B cell (primary cell): Measurements from ENCODE around the gene IL3RA. TPM values are rescaled to one million over a fixed set of nuclear protein-coding genes. Genes with fewer than 3 reads are reported as not detected.

Experiments used
- ATAC-seq: fragments of 200-7000 bp; cut with Tn5 transposase; one replicate; pipeline ENCODE4 v1.10.0; 2021; ENCODE audit warnings: low read depth, mild to moderate bottlenecking, moderate number of reproducible peaks, moderate library complexity
- CTCF ChIA-PET: fragments of 350-600 bp; sonication (Branson Sonifier 250); formaldehyde crosslinking; loops from one replicate; lab custom pipeline; 2021; ENCODE audit warnings: antibody characterized with exemption, inconsistent platforms; lab: Charles Lee
- POLR2A ChIA-PET: fragments of 350-600 bp; sonication (Branson Sonifier 250); formaldehyde crosslinking; loops from one replicate; lab custom pipeline; 2021; ENCODE audit warnings: antibody characterized with exemption; lab: Charles Lee
- DNase-seq: peaks from one replicate; pipeline ENCODE4 v3.0.0; 2013
- H2AFZ ChIP-seq: 2 replicates; pipeline ENCODE4 v1.6.1; 2012; ENCODE audit warnings: mild to moderate bottlenecking, low read depth, low read length; ENCODE audit not compliant: insufficient read depth, poor library complexity, severe bottlenecking
- H3K27ac ChIP-seq, 2 donors: 1 replicate in 1 of 2; 2 replicates in 1 of 2; pipeline ENCODE4 v1.5.1; 2012 to 2013; ENCODE audit warnings: low read length in 2 of 2, mild to moderate bottlenecking in 2 of 2, moderate library complexity in 1 of 2
- H3K27me3 ChIP-seq, 4 experiments: fragments of 200-600 bp in 1 of 4; sonication (generic) in 1 of 4; replicated peaks in 1 of 4; 1 replicate in 2 of 4; 2 replicates in 2 of 4; pipeline versions ENCODE4 v1.6.1 to v1.7.0; 2013 to 2016; ENCODE audit warnings: low read length in 3 of 4, mild to moderate bottlenecking in 2 of 4, mixed read lengths in 1 of 4, moderate library complexity in 1 of 4; ENCODE audit not compliant: insufficient read depth in 4 of 4, control insufficient read depth in 3 of 4; ENCODE audit errors: control extremely low read depth in 1 of 4
- H3K36me3 ChIP-seq, 2 experiments: replicated peaks in 1 of 2; 1 replicate in 1 of 2; 2 replicates in 1 of 2; pipeline versions ENCODE4 v1.6.1 to v1.7.1; 2013; ENCODE audit warnings: low read length in 1 of 2; ENCODE audit not compliant: insufficient read depth in 2 of 2, control insufficient read depth in 1 of 2; ENCODE audit errors: control extremely low read depth in 1 of 2, extremely low read depth in 1 of 2
- H3K4me1 ChIP-seq, 2 donors: fragments of 200-600 bp in 1 of 2; sonication (generic) in 1 of 2; 1 replicate in 1 of 2; 2 replicates in 1 of 2; pipeline versions ENCODE4 v1.5.1 to v1.6.1; 2013 to 2017; ENCODE audit warnings: low read length in 2 of 2; ENCODE audit not compliant: control insufficient read depth in 2 of 2, insufficient read depth in 2 of 2
- H3K4me2 ChIP-seq: replicated peaks from 2 replicates; pipeline ENCODE3; 2012; ENCODE audit warnings: mild to moderate bottlenecking, low read depth, low read length; ENCODE audit not compliant: poor library complexity, severe bottlenecking
- H3K4me3 ChIP-seq, 5 experiments: fragments of 200-600 bp in 1 of 5; sonication (generic) in 1 of 5; 1 replicate in 3 of 5; 2 replicates in 2 of 5; pipeline versions ENCODE4 v1.5.1 to v1.7.0; 2011 to 2016; ENCODE audit warnings: low read length in 4 of 5, mild to moderate bottlenecking in 4 of 5, low read depth in 2 of 5, control low read depth in 1 of 5, moderate library complexity in 1 of 5; ENCODE audit not compliant: insufficient read depth in 1 of 5; ENCODE audit errors: control extremely low read depth in 1 of 5, extremely low read depth in 1 of 5
- H3K79me2 ChIP-seq: fragments of 200-600 bp; sonication (generic); one replicate; pipeline ENCODE4 v1.6.0; 2016; ENCODE audit warnings: low read length; ENCODE audit not compliant: control insufficient read depth, insufficient read depth
- H3K9ac ChIP-seq: fragments of 200-600 bp; sonication (generic); 2 replicates; pipeline ENCODE4 v1.6.1; 2017; ENCODE audit warnings: mild to moderate bottlenecking, low read length, moderate library complexity
- H3K9me3 ChIP-seq, 3 donors: one replicate each; pipeline versions ENCODE4 v1.6.1 to v1.7.1; 2013; ENCODE audit warnings: low read length in 2 of 3; ENCODE audit not compliant: control insufficient read depth in 2 of 3, insufficient read depth in 1 of 3; ENCODE audit errors: control extremely low read depth in 1 of 3
- H4K20me1 ChIP-seq: 2 replicates; pipeline ENCODE4 v1.6.0; 2012; ENCODE audit warnings: mild to moderate bottlenecking, low read length; ENCODE audit not compliant: insufficient read depth, control insufficient read depth, poor library complexity, severe bottlenecking
- H3K27ac Mint-ChIP-seq: one replicate; pipeline ENCODE4 v1.8.0; 2021; ENCODE audit warnings: mixed read lengths
- H3K27me3 Mint-ChIP-seq: one replicate; pipeline ENCODE4 v1.8.0; 2021; ENCODE audit warnings: mixed read lengths
- H3K4me1 Mint-ChIP-seq: one replicate; pipeline ENCODE4 v1.8.0; 2021; ENCODE audit warnings: mixed read lengths
- H3K4me3 Mint-ChIP-seq: one replicate; pipeline ENCODE4 v1.8.0; 2021; ENCODE audit warnings: mixed read lengths
- H3K9me3 Mint-ChIP-seq: one replicate; pipeline ENCODE4 v1.8.0; 2022; ENCODE audit warnings: mixed read lengths; ENCODE audit not compliant: insufficient read depth
- EZH2 ChIP-seq: IDR thresholded peaks from 2 replicates; pipeline ENCODE4 v1.6.1; 2012; ENCODE audit warnings: borderline replicate concordance, low read depth, mild to moderate bottlenecking, moderate library complexity, low read length; ENCODE audit not compliant: insufficient read depth, poor library complexity, severe bottlenecking
- WGBS: methylation state at CpG from one replicate; pipeline ENCODE4 v1.1.5; 2013; ENCODE audit warnings: missing lambda C conversion rate; ENCODE audit not compliant: insufficient coverage; 5-methylcytosine and 5-hydroxymethylcytosine counted together
- intact Hi-C: fragments of 100-400 bp; cut with micrococcal nuclease; formaldehyde crosslinking; loops from one replicate; pipeline ENCODE4 v1.10.0; 2022
- polyA plus RNA-seq: library from polyadenylated mRNA; depleted of rRNA; stranded (reverse); fragments of >200 nt; gene quantifications from 2 replicates; pipeline ENCODE4 v1.2.3, GENCODE V29; 2012
- total RNA-seq, 2 donors: library from RNA; stranded (reverse); fragments of 120-200 nt in 1 of 2; gene quantifications; 1 replicate in 1 of 2; 2 replicates in 1 of 2; pipeline versions ENCODE4 v1.2.3 to v1.2.4, GENCODE V29; 2013 to 2022
- TF ChIP-seq, protein P1 (sequence below): fragments of 200-600 bp; IDR thresholded peaks from one replicate; pipeline ENCODE4 v1.8.0; 2022; ENCODE audit warnings: antibody characterized with exemption, mild to moderate bottlenecking

IL3RA gene
- total and polyA plus RNA-seq, 2 donors (not counting 1 experiment from before 2014, with no cell fraction given), result 1.6 to 31.6 TPM

DNA sequence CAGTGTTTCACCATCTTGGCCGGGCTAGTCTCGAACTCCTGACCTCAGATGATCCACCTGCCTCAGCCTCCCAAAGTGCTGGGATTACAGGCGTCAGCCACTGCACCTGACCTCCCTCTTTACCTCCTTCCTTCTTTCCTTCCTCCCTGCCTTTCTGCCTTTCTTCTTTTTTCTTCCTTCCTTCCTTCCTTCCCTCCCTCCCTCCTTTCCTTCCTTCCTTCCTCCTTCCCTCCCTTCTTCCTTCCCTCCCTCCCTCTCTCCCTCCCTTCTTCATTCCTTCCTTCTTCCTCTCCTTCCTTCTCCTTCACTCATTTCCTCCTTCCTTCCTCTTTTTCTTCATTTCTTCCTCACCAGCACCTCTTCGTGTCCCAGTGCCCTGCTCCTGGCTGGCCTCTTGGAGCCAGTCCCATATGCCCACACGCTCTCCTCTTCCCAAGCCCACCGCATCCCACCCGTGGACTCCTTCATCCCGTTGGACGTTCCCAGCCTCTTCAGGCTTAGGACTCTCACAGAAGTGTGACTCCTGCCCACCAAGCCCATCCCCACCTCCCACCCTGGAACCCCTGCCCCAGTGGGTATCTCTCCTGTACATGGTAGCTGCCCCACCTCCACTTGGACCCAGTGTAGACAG lies 45.4 kb upstream of the IL3RA start:
- Histone ChIP-seq H3K4me1 (peaks cover 3 to 7% of the 10 kb centered on the region in 2 donors), H3K27me3 (peaks cover 0 to 3% (median 0%) of the 10 kb centered on the region in 4 experiments), H3K9me3 (peaks cover 0 to 10% (median 0%) of the 10 kb centered on the region in 3 donors), H3K27ac (no peak overlapping the region), H3K4me2 (no peak overlapping the region), H3K79me2 (no peaks in the 10 kb centered on the region), H3K4me3 (no peak overlapping the region), H2AFZ (no peak overlapping the region), H3K36me3 (no peaks in the 10 kb centered on the region), H4K20me1 (no peaks in the 10 kb centered on the region), H3K9ac (no peak overlapping the region)
- WGBS, result 88% methylated on average over 9 of the region's 9 CpGs
- peaks cover 13% of the 10 kb centered on the region for H3K4me1 Mint-ChIP-seq
- TF ChIP-seq EZH2, result no peak
- TF ChIP-seq, protein P1, sequence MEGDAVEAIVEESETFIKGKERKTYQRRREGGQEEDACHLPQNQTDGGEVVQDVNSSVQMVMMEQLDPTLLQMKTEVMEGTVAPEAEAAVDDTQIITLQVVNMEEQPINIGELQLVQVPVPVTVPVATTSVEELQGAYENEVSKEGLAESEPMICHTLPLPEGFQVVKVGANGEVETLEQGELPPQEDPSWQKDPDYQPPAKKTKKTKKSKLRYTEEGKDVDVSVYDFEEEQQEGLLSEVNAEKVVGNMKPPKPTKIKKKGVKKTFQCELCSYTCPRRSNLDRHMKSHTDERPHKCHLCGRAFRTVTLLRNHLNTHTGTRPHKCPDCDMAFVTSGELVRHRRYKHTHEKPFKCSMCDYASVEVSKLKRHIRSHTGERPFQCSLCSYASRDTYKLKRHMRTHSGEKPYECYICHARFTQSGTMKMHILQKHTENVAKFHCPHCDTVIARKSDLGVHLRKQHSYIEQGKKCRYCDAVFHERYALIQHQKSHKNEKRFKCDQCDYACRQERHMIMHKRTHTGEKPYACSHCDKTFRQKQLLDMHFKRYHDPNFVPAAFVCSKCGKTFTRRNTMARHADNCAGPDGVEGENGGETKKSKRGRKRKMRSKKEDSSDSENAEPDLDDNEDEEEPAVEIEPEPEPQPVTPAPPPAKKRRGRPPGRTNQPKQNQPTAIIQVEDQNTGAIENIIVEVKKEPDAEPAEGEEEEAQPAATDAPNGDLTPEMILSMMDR, result no peak
- no peak overlapping the region for H3K27ac Mint-ChIP-seq
- ChIA-PET POLR2A (no interaction called here), CTCF (no interaction called here)
- H3K9me3 Mint-ChIP-seq, result no peaks in the 10 kb centered on the region
- intact Hi-C loops, result no loop called here
- H3K27me3 Mint-ChIP-seq, result peaks cover 15% of the 10 kb centered on the region
- no peak for ATAC-seq
- H3K4me3 Mint-ChIP-seq, result no peak overlapping the region
- no peak for DNase-seq

DNA sequence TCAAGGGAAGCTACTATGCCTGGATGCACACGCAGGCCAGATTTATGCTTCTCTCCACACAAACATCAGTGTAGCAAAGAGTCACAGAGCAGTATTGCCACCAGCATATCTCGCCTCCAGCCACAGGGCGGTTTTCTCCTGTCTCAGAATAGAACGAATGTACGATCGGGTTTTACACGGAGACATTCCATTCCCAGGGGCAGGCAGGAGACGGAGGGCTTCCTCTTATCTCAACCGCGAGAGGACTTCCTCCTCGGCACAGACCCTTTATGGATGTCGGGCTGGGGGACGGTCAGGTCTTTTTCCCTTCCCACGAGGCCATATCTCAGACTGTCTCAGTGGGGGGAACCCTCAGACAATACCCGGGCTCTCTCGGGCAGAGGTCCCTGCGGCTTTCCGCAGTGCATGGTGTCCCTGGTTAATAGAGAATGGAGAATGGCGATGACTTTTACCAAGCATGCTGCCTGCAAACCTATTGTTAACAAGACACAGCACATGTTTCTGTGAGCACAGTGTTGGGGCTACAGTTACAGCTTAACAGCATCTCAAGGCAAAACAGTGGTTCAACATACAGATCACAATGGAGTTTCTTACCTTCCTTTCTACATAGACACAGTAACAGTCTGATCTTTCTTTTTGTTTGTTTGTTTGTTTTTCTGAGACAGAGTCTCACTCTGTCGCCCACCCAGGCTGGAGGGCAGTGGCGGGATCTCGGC lies 43.9 kb upstream of the IL3RA start:
- H4K20me1 ChIP-seq, result no peaks in the 10 kb centered on the region
- no peaks in the 10 kb centered on the region for H3K79me2 ChIP-seq
- H3K9me3 ChIP-seq, result peaks cover 0 to 10% (median 0%) of the 10 kb centered on the region in 3 donors
- peaks cover 3 to 7% of the 10 kb centered on the region in 2 donors for H3K4me1 ChIP-seq
- intact Hi-C loops, result no loop called here
- no peak for ATAC-seq
- H3K4me2 ChIP-seq, result peak overlapping the region; percentile 46
- TF ChIP-seq, protein P1, result no peak
- TF ChIP-seq EZH2, result no peak
- H3K9me3 Mint-ChIP-seq, result no peaks in the 10 kb centered on the region
- peaks cover 13% of the 10 kb centered on the region for H3K4me1 Mint-ChIP-seq
- H3K27ac Mint-ChIP-seq, result no peak overlapping the region
- DNase-seq, result no peak
- H3K27me3 ChIP-seq, result peaks cover 0 to 3% (median 0%) of the 10 kb centered on the region in 4 experiments
- peak overlapping the region in 1 of 5 experiments; percentile 29 for H3K4me3 ChIP-seq
- H3K4me3 Mint-ChIP-seq, result peak overlapping the region; percentile 46
- CTCF ChIA-PET, result no interaction called here
- peaks cover 15% of the 10 kb centered on the region for H3K27me3 Mint-ChIP-seq
- H3K36me3 ChIP-seq, result no peaks in the 10 kb centered on the region
- no peak overlapping the region for H3K27ac ChIP-seq
- H2AFZ ChIP-seq, result peak overlapping the region; percentile 46
- WGBS, result 0% methylated on average over 12 of the region's 22 CpGs
- POLR2A ChIA-PET, result no interaction called here
- no peak overlapping the region for H3K9ac ChIP-seq
